ENCODE results near the gene SPRR2D. TPM values are rescaled to one million over a fixed set of nuclear protein-coding genes. Genes with fewer than 3 reads are reported as not detected.

The SPRR2D gene
- total RNA-seq, 1 experiment from 2014 or later = 0.62 TPM

- POLR2A ChIA-PET (ENCODE audit: low non-redundant PET) = no interaction called here
- no peak for TF ChIP-seq CTCF (conservative IDR thresholded peaks at IDR 0.05; ENCODE audit: low read depth, low read length)
- TF ChIP-seq EZH2 (IDR thresholded peaks at IDR 0.05; ENCODE audit: borderline replicate concordance, low read depth, low read length, poor library complexity, severe bottlenecking) = no peak
- Histone ChIP-seq H3K36me3 (ENCODE audit: insufficient read depth, low read length, poor library complexity, severe bottlenecking) (no peaks in the 10 kb centered on the region), H3K27me3 (replicated peaks; ENCODE audit: insufficient read depth, low read depth, low read length, poor library complexity) (peaks cover 45% of the 10 kb centered on the region), H3K4me3 (ENCODE audit: low read depth, low read length, poor library complexity, severe bottlenecking) (no peak overlapping the region), H3K9me3 (ENCODE audit: low read depth, low read length, poor library complexity, severe bottlenecking) (no peaks in the 10 kb centered on the region), H3K4me1 (ENCODE audit: insufficient read depth, low read length, poor library complexity, severe bottlenecking) (no peaks in the 10 kb centered on the region), H3K27ac (ENCODE audit: low read depth, low read length, poor library complexity, severe bottlenecking) (no peak overlapping the region)
- intact Hi-C loops (cut with micrococcal nuclease; ENCODE audit: unreplicated experiment) = no loop called here
- no TSS peak for BruUV-seq (replicated peaks)
- CTCF ChIA-PET = no interaction called here
- no peak for DNase-seq (ENCODE audit: low spot score)
Measured at GRCh38 chr1:153049211-153049610, 8.3 kb upstream of the SPRR2D start.

DNA sequence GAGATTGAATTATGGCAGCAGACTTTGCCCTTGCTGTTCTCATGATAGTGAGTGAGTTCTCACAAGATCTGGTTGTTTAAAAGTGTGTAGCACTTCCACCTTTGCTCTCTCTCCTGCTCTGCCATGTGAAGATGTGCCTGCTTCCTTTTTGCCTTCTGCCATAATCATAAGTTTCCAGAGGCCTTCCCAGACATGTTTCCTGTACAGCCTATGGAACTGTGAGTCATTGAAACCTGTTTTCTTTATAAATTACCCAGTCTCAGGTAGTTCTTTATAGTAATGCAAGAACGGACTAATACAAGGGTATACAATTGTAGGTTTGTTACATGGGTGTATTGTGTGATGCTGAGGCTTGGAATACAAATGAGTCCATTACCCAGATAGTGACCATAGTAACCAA, 5.7 kb downstream of the SPRR2D start:
- CTCF ChIA-PET = no interaction called here

GRCh38 chr1:153032677-153033308, 8.1 kb downstream of the SPRR2D start:
- peak; percentile 49 for DNase-seq (ENCODE audit: low spot score)
- BruUV-seq (replicated peaks) = no TSS peak
- Histone ChIP-seq H3K4me1 (ENCODE audit: insufficient read depth, low read length, poor library complexity, severe bottlenecking) (no peaks in the 10 kb centered on the region), H3K4me3 (ENCODE audit: low read depth, low read length, poor library complexity, severe bottlenecking) (no peak overlapping the region), H3K27me3 (replicated peaks; ENCODE audit: insufficient read depth, low read depth, low read length, poor library complexity) (peaks cover 10% of the 10 kb centered on the region), H3K36me3 (ENCODE audit: insufficient read depth, low read length, poor library complexity, severe bottlenecking) (no peaks in the 10 kb centered on the region), H3K27ac (ENCODE audit: low read depth, low read length, poor library complexity, severe bottlenecking) (no peak overlapping the region), H3K9me3 (ENCODE audit: low read depth, low read length, poor library complexity, severe bottlenecking) (no peaks in the 10 kb centered on the region)
- intact Hi-C loops (cut with micrococcal nuclease; ENCODE audit: unreplicated experiment) = no loop called here
- CTCF ChIA-PET = interaction anchor here (0.9 kb wide), 1 partner anchor 155 kb away, joined by 3 read pairs; the partner anchor contains the start of gene SMCP
- POLR2A ChIA-PET (ENCODE audit: low non-redundant PET) = no interaction called here
- no peak for TF ChIP-seq EZH2 (IDR thresholded peaks at IDR 0.05; ENCODE audit: borderline replicate concordance, low read depth, low read length, poor library complexity, severe bottlenecking)
- TF ChIP-seq CTCF (conservative IDR thresholded peaks at IDR 0.05; ENCODE audit: low read depth, low read length) = peak; percentile 39; the same call in 1 of the 2 replicates

More for the DNA sequence above, 5.7 kb downstream of the SPRR2D start:
- H3K27me3 ChIP-seq (replicated peaks; ENCODE audit: insufficient read depth, low read depth, low read length, poor library complexity) = peaks cover 10% of the 10 kb centered on the region
- no peak overlapping the region for H3K4me3 ChIP-seq (ENCODE audit: low read depth, low read length, poor library complexity, severe bottlenecking)
- no peaks in the 10 kb centered on the region for H3K4me1 ChIP-seq (ENCODE audit: insufficient read depth, low read length, poor library complexity, severe bottlenecking)
- BruUV-seq (replicated peaks) = no TSS peak
- TF ChIP-seq CTCF (conservative IDR thresholded peaks at IDR 0.05; ENCODE audit: low read depth, low read length) = no peak
- TF ChIP-seq EZH2 (IDR thresholded peaks at IDR 0.05; ENCODE audit: borderline replicate concordance, low read depth, low read length, poor library complexity, severe bottlenecking) = no peak
- H3K9me3 ChIP-seq (ENCODE audit: low read depth, low read length, poor library complexity, severe bottlenecking) = no peaks in the 10 kb centered on the region
- H3K27ac ChIP-seq (ENCODE audit: low read depth, low read length, poor library complexity, severe bottlenecking) = no peak overlapping the region
- no peak for DNase-seq (ENCODE audit: low spot score)
- H3K36me3 ChIP-seq (ENCODE audit: insufficient read depth, low read length, poor library complexity, severe bottlenecking) = no peaks in the 10 kb centered on the region
- intact Hi-C loops (cut with micrococcal nuclease; ENCODE audit: unreplicated experiment) = no loop called here
- POLR2A ChIA-PET (ENCODE audit: low non-redundant PET) = no interaction called here

Measured in A673 (cell line).